Keratinocyte (primary cell): ENCODE measurements around the gene TMEM184C. TPM values are rescaled to one million over a fixed set of nuclear protein-coding genes. Genes with fewer than 3 reads are reported as not detected.
A peak's percentile ranks its signal among the peaks of the same experiment; 100 is the strongest.

ENCODE experiments used
- DNase-seq: peaks from one replicate; pipeline ENCODE4 v3.0.0-alpha.2; 2011; ENCODE audit warnings: low read depth, missing footprints, low spot score
- FAIRE-seq: peaks from 2 replicates; lab custom pipeline; 2011; peaks lifted over from hg19 to GRCh38; lab: Jason Lieb, UNC
- H2AFZ ChIP-seq: 2 replicates; pipeline ENCODE4 v1.6.0; 2012; ENCODE audit warnings: low read length, control low read depth, inconsistent platforms; ENCODE audit not compliant: control insufficient read depth
- H3K27ac ChIP-seq: 2 replicates; pipeline ENCODE4 v1.5.1; 2011; ENCODE audit warnings: low read length; ENCODE audit not compliant: control insufficient read depth, insufficient read depth
- H3K27me3 ChIP-seq: 3 replicates; pipeline ENCODE4 v1.6.0; 2011; ENCODE audit warnings: low read length; ENCODE audit not compliant: control insufficient read depth, insufficient read depth; ENCODE audit errors: extremely low read depth
- H3K36me3 ChIP-seq, 2 experiments: 2 replicates in 1 of 2; 3 replicates in 1 of 2; pipeline ENCODE4 v1.5.1; 2011; ENCODE audit warnings: low read length in 2 of 2, mild to moderate bottlenecking in 1 of 2; ENCODE audit not compliant: control insufficient read depth in 2 of 2, insufficient read depth in 2 of 2; ENCODE audit errors: extremely low read depth in 1 of 2
- H3K4me1 ChIP-seq: 3 replicates; pipeline ENCODE4 v1.5.1; 2011; ENCODE audit warnings: low read length; ENCODE audit not compliant: control insufficient read depth, insufficient read depth; ENCODE audit errors: extremely low read depth
- H3K4me2 ChIP-seq: 3 replicates; pipeline ENCODE4 v1.6.0; 2011; ENCODE audit warnings: low read depth, low read length; ENCODE audit not compliant: control insufficient read depth, insufficient read depth; ENCODE audit errors: extremely low read depth
- H3K4me3 ChIP-seq, 3 experiments: fragments of 200-600 bp in 1 of 3; sonication (generic) in 1 of 3; 2 replicates in 2 of 3; 3 replicates in 1 of 3; pipeline ENCODE4 v1.5.1; 2011 to 2016; ENCODE audit warnings: low read length in 3 of 3, mild to moderate bottlenecking in 3 of 3, control low read depth in 2 of 3, inconsistent platforms in 1 of 3, low read depth in 1 of 3, mixed read lengths in 1 of 3, mixed run types in 1 of 3, moderate library complexity in 1 of 3; ENCODE audit not compliant: control insufficient read depth in 2 of 3, insufficient read depth in 2 of 3; ENCODE audit errors: extremely low read depth in 1 of 3
- H3K79me2 ChIP-seq: 2 replicates; pipeline ENCODE4 v1.6.0; 2012; ENCODE audit warnings: low read length; ENCODE audit not compliant: control insufficient read depth, insufficient read depth
- H3K9ac ChIP-seq: 3 replicates; pipeline ENCODE4 v1.6.0; 2011; ENCODE audit warnings: low read length; ENCODE audit not compliant: control insufficient read depth, insufficient read depth; ENCODE audit errors: extremely low read depth
- H3K9me1 ChIP-seq: 3 replicates; pipeline ENCODE4 v1.6.0; 2011; ENCODE audit warnings: low read length; ENCODE audit not compliant: control insufficient read depth, insufficient read depth; ENCODE audit errors: extremely low read depth
- H3K9me3 ChIP-seq: 2 replicates; pipeline ENCODE4 v1.5.1; 2012; ENCODE audit warnings: low read depth, low read length; ENCODE audit not compliant: control insufficient read depth
- H4K20me1 ChIP-seq: 3 replicates; pipeline ENCODE4 v1.6.0; 2011; ENCODE audit warnings: low read length; ENCODE audit not compliant: control insufficient read depth, insufficient read depth; ENCODE audit errors: extremely low read depth
- EZH2 ChIP-seq: IDR thresholded peaks from one replicate; pipeline ENCODE4 v1.6.1; 2012; ENCODE audit warnings: inconsistent platforms, mild to moderate bottlenecking, low read length, moderate library complexity
- dilution Hi-C: fragments of 300-500 bp; cut with MboI; formaldehyde crosslinking; loops from one replicate; pipeline ENCODE4 v1.7.0; 2020; ENCODE audit warnings: low sequenced_read_pairs; ENCODE audit not compliant: extremely low pct_ligation_motif_present
- polyA plus RNA-seq, 5 experiments: library from polyadenylated mRNA; depleted of rRNA in 3 of 5; stranded (reverse) in 3 of 5; stranded (forward) in 1 of 5; unstranded in 1 of 5; fragments of >200 nt; gene quantifications; 1 replicate in 1 of 5; 2 replicates in 3 of 5; 3 replicates in 1 of 5; pipeline versions ENCODE4 v1.2.1 to v1.2.3, GENCODE V29; 2011 to 2012; ENCODE audit warnings: missing spikeins in 2 of 5, low read depth in 1 of 5, low replicate concordance in 1 of 5
- TF ChIP-seq, protein P1 (sequence below), 3 experiments: IDR thresholded peaks in 1 of 3; conservative IDR thresholded peaks in 1 of 3; optimal IDR thresholded peaks in 1 of 3; 2 replicates in 2 of 3; 3 replicates in 1 of 3; pipeline versions ENCODE3 to v1.5.1; 2011; ENCODE audit warnings: low read length in 3 of 3, mild to moderate bottlenecking in 3 of 3, moderate library complexity in 2 of 3, control low read depth in 1 of 3, inconsistent platforms in 1 of 3; ENCODE audit not compliant: insufficient read depth in 2 of 3; ENCODE audit errors: extremely low read depth in 1 of 3

The TMEM184C gene
- polyA plus RNA-seq, 1 donor (not counting 4 experiments of a cell fraction or from before 2014, with no cell fraction given), result 32.2 TPM

DNA sequence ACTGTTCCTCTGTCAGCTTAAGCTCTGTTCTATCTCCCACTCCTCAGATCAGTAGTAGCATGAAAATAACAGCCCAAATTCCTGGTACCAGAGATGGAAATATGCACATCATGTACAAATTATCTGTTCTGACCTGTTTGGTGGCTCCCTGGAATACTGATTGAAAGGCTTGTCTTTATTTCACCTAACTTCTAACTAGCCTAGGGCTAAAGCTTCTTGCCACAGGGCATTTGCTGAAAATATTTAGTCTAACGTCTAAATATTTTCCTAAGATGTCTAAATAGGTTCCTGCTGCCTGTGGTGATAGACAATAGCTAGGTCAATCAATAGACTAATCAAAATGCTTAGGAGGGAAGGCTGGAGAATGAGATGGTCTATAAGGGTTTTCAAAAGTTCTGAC lies 79.7 kb downstream of the TMEM184C start:
- Histone ChIP-seq H3K4me1 (peaks cover 2% of the 10 kb centered on the region), H3K36me3 (no peaks in the 10 kb centered on the region), H3K79me2 (no peaks in the 10 kb centered on the region), H3K9ac (no peak overlapping the region), H3K27me3 (no peaks in the 10 kb centered on the region), H4K20me1 (no peaks in the 10 kb centered on the region), H3K4me3 (no peak overlapping the region), H3K9me1 (no peaks in the 10 kb centered on the region), H3K9me3 (no peaks in the 10 kb centered on the region), H3K27ac (no peak overlapping the region), H2AFZ (peak overlapping the region; percentile 37), H3K4me2 (no peak overlapping the region)
- dilution Hi-C loops, result no loop called here
- DNase-seq (no peak), FAIRE-seq (no peak)
- TF ChIP-seq EZH2, result no peak
- TF ChIP-seq, protein P1, sequence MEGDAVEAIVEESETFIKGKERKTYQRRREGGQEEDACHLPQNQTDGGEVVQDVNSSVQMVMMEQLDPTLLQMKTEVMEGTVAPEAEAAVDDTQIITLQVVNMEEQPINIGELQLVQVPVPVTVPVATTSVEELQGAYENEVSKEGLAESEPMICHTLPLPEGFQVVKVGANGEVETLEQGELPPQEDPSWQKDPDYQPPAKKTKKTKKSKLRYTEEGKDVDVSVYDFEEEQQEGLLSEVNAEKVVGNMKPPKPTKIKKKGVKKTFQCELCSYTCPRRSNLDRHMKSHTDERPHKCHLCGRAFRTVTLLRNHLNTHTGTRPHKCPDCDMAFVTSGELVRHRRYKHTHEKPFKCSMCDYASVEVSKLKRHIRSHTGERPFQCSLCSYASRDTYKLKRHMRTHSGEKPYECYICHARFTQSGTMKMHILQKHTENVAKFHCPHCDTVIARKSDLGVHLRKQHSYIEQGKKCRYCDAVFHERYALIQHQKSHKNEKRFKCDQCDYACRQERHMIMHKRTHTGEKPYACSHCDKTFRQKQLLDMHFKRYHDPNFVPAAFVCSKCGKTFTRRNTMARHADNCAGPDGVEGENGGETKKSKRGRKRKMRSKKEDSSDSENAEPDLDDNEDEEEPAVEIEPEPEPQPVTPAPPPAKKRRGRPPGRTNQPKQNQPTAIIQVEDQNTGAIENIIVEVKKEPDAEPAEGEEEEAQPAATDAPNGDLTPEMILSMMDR (optimal IDR thresholded peaks at IDR 0.05 in 1 of 3, IDR thresholded peaks at IDR 0.05 in 1 of 3, conservative IDR thresholded peaks at IDR 0.05 in 1 of 3; ENCODE audit: extremely low read depth in 1 of 3, insufficient read depth in 2 of 3, low read length in 3 of 3), result no peak

DNA sequence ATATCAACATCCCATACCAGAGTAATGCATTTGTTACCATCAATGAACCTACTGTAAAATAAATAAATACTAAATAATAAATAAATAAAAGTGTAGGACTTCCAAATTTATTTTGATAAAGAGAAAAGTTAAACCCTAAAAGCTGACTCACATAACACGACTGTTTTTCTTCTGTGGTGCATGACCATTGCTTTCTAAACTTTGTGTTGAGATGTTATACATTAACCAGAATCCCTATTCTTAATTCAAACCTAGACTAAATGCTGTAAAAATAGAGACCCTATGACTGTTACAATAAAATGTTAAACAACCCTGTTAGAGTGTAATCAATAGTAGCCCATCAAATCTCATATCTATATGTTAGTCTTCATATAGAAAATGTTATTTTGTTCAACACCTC lies 87.6 kb downstream of the TMEM184C start:
- H4K20me1 ChIP-seq, result no peaks in the 10 kb centered on the region
- H3K36me3 ChIP-seq, result no peaks in the 10 kb centered on the region
- H3K9ac ChIP-seq, result no peak overlapping the region
- no peak overlapping the region for H3K27ac ChIP-seq
- H3K4me1 ChIP-seq, result no peaks in the 10 kb centered on the region
- no peaks in the 10 kb centered on the region for H3K79me2 ChIP-seq
- no peak for FAIRE-seq
- no peaks in the 10 kb centered on the region for H3K27me3 ChIP-seq
- no peak overlapping the region for H2AFZ ChIP-seq
- no peaks in the 10 kb centered on the region for H3K9me3 ChIP-seq
- no peak for DNase-seq
- no peaks in the 10 kb centered on the region for H3K9me1 ChIP-seq
- no peak overlapping the region for H3K4me2 ChIP-seq
- dilution Hi-C loops, result no loop called here
- no peak overlapping the region for H3K4me3 ChIP-seq
- TF ChIP-seq, protein P1 (optimal IDR thresholded peaks at IDR 0.05 in 1 of 3, IDR thresholded peaks at IDR 0.05 in 1 of 3, conservative IDR thresholded peaks at IDR 0.05 in 1 of 3; ENCODE audit: extremely low read depth in 1 of 3, insufficient read depth in 2 of 3, low read length in 3 of 3), result no peak
- TF ChIP-seq EZH2, result no peak
